ENCODE data around the gene THUMPD3. TPM values are rescaled to one million over a fixed set of nuclear protein-coding genes. Genes with fewer than 3 reads are reported as not detected.

The THUMPD3 gene
- total and polyA plus RNA-seq, 9 of the 15 experiments (the other 6 are each of a cell fraction or from before 2014, with no cell fraction given), result 58.3 to 132 (median 113) TPM

DNA sequence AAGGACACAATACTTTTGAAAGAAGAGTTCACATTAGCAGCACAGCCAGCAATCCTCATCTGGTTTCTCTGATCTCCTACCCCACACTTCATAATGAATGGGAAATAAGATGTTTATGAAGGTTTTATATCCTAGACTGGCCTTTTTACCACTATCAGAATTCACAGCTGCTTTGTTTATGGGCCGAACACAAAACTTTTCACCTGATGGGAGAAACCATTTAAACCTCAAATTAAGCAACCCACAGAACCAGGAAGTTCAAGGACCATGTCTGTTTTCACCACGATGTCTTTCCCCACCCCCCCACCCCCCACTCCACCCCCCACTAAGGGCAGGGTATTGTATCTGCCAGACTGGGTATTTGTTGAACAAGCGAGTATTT, 23.2 kb downstream of the THUMPD3 start:
- in situ Hi-C loops (cut with MboI), result no loop called here
- H3K9ac ChIP-seq (ENCODE audit: insufficient read depth in 1 of 2, low read depth in 2 of 2, low read length in 2 of 2), result no peak overlapping the region
- intact Hi-C loops (cut with micrococcal nuclease), result loop anchor here (5.0 kb wide), 1 partner anchor 36 kb away; no protein-coding TSS in a partner anchor
- H3K9me1 ChIP-seq (ENCODE audit: control insufficient read depth, insufficient read depth, low read length), result no peaks in the 10 kb centered on the region
- no peaks in the 10 kb centered on the region for H3K27me3 ChIP-seq (ENCODE audit: control insufficient read depth in 2 of 2, insufficient read depth in 2 of 2, low read length in 2 of 2)
- H3K27ac ChIP-seq (ENCODE audit: extremely low read depth, low read depth, low read length), result no peak overlapping the region
- BruUV-seq (replicated peaks), result no TSS peak
- no peak overlapping the region for H2AFZ ChIP-seq (ENCODE audit: low read depth, low read length)
- no peak for FAIRE-seq
- no peaks in the 10 kb centered on the region for H4K20me1 ChIP-seq (replicated peaks; ENCODE audit: control insufficient read depth, insufficient read depth, low read length)
- 63% methylated on average over 3 of the region's 3 CpGs for WGBS (ENCODE audit: insufficient coverage, low coverage, missing lambda C conversion rate)
- H3K79me2 ChIP-seq (ENCODE audit: control insufficient read depth, insufficient read depth, low read length), result peaks cover 34% of the 10 kb centered on the region
- H3K36me3 ChIP-seq (ENCODE audit: control insufficient read depth, insufficient read depth, low read length), result peaks cover 93% of the 10 kb centered on the region
- H3K4me3 ChIP-seq, result no peak overlapping the region
- no peak overlapping the region for H3K4me2 ChIP-seq (ENCODE audit: insufficient read depth, low read length)
- H3K9me3 ChIP-seq (replicated peaks; ENCODE audit: control insufficient read depth, insufficient read depth, low read depth, low read length), result no peaks in the 10 kb centered on the region
- CTCF ChIA-PET (ENCODE audit: low intra/inter-chr PET ratio), result no interaction called here
- H3K4me1 ChIP-seq (replicated peaks in 1 of 2; ENCODE audit: control insufficient read depth in 2 of 2, insufficient read depth in 2 of 2, low read length in 2 of 2), result no peaks in the 10 kb centered on the region
- peak; percentile 17 for ATAC-seq
- DNase-seq (ENCODE audit: extremely low read depth in 1 of 4, low spot score in 3 of 4), result no peak
- POLR2A ChIA-PET, result interaction anchor here (0.7 to 1.4 kb wide), 4 partner anchors 10 to 23 kb away, joined by 3 to 24 read pairs (median 4); partner anchors contain the start of gene THUMPD3
- TF ChIP-seq, protein P1, sequence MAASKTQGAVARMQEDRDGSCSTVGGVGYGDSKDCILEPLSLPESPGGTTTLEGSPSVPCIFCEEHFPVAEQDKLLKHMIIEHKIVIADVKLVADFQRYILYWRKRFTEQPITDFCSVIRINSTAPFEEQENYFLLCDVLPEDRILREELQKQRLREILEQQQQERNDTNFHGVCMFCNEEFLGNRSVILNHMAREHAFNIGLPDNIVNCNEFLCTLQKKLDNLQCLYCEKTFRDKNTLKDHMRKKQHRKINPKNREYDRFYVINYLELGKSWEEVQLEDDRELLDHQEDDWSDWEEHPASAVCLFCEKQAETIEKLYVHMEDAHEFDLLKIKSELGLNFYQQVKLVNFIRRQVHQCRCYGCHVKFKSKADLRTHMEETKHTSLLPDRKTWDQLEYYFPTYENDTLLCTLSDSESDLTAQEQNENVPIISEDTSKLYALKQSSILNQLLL (CRISPR knock-in tag; IDR thresholded peaks at IDR 0.05; ENCODE audit: borderline replicate concordance), result no peak
- TF ChIP-seq ZFP30 (CRISPR knock-in tag; IDR thresholded peaks at IDR 0.05; ENCODE audit: borderline replicate concordance), result no peak
- no peak for TF ChIP-seq GATA2 (CRISPR knock-in tag; IDR thresholded peaks at IDR 0.05)
- TF ChIP-seq, protein P2, sequence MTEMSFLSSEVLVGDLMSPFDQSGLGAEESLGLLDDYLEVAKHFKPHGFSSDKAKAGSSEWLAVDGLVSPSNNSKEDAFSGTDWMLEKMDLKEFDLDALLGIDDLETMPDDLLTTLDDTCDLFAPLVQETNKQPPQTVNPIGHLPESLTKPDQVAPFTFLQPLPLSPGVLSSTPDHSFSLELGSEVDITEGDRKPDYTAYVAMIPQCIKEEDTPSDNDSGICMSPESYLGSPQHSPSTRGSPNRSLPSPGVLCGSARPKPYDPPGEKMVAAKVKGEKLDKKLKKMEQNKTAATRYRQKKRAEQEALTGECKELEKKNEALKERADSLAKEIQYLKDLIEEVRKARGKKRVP (CRISPR knock-in tag; IDR thresholded peaks at IDR 0.05), result no peak
- TF ChIP-seq LEF1 (IDR thresholded peaks at IDR 0.05), result no peak
- no peak for TF ChIP-seq ZNF175 (CRISPR knock-in tag; IDR thresholded peaks at IDR 0.05; ENCODE audit: low read depth)
- TF ChIP-seq ELF1 (tag; IDR thresholded peaks at IDR 0.05), result no peak
- no peak for TF ChIP-seq NCOA2 (IDR thresholded peaks at IDR 0.05; ENCODE audit: partially characterized antibody in 2 of 2)
- peak; percentile 18 for TF ChIP-seq KDM5B (IDR thresholded peaks at IDR 0.05; ENCODE audit: insufficient replicate concordance, low read depth, low read length)
- TF ChIP-seq BCOR (IDR thresholded peaks at IDR 0.05), result no peak
- TF ChIP-seq ZNF124 (CRISPR knock-in tag; IDR thresholded peaks at IDR 0.05), result no peak
- no peak for TF ChIP-seq ZNF830 (CRISPR knock-in tag; IDR thresholded peaks at IDR 0.05)
- no peak for TF ChIP-seq HMGN3 (IDR thresholded peaks at IDR 0.05; ENCODE audit: borderline replicate concordance, extremely low read depth, insufficient read length, low read depth, low read length)
- no peak for TF ChIP-seq PTTG1 (tag; IDR thresholded peaks at IDR 0.05; ENCODE audit: low read depth)
- 0 out of 2 replicates have a peak, but pooled peaks have one; percentile 12 for TF ChIP-seq NCOR1 (IDR thresholded peaks at IDR 0.05)
- no peak for TF ChIP-seq LCOR (CRISPR knock-in tag; IDR thresholded peaks at IDR 0.05)
- no peak for TF ChIP-seq POU5F1 (IDR thresholded peaks at IDR 0.05; ENCODE audit: borderline replicate concordance, low read depth, low read length, partially characterized antibody)
- TF ChIP-seq C11orf30 (IDR thresholded peaks at IDR 0.05; ENCODE audit: low read depth), result no peak
- TF ChIP-seq SP2 (IDR thresholded peaks at IDR 0.05; ENCODE audit: extremely low read depth, low read depth, low read length, poor library complexity, severe bottlenecking), result no peak
- TF ChIP-seq CREB1 (IDR thresholded peaks at IDR 0.05), result no peak
- no peak for TF ChIP-seq CREB1 (CRISPR knock-in tag; IDR thresholded peaks at IDR 0.05)
- no peak for TF ChIP-seq HDAC2 (IDR thresholded peaks at IDR 0.05)
- TF ChIP-seq FOXJ3 (CRISPR knock-in tag; IDR thresholded peaks at IDR 0.05), result no peak
- TF ChIP-seq ADNP (tag; IDR thresholded peaks at IDR 0.05), result no peak
- TF ChIP-seq PTRF (tag; IDR thresholded peaks at IDR 0.05), result no peak
